HEK293 (cell line): ENCODE results near the gene ZDHHC3.

ENCODE experiments used
- CTCF ChIA-PET: fragments of 350-600 bp; formaldehyde crosslinking; extraction: SDS; loops from one replicate; lab custom pipeline; 2021; ENCODE audit warnings: antibody characterized with exemption; lab: Yijun Ruan, JAX
- POLR2A ChIA-PET: fragments of 300-600 bp; formaldehyde crosslinking; extraction: SDS; loops from one replicate; lab custom pipeline; 2020; ENCODE audit warnings: antibody characterized with exemption, inconsistent platforms; lab: Yijun Ruan, JAX
- H3K27ac ChIP-seq: fragments of 200-500 bp; sonication (Bioruptor generic); 2 replicates; pipeline ENCODE4 v1.5.1; 2014; ENCODE audit warnings: low read depth, low read length, control low read depth, inconsistent platforms; ENCODE audit errors: extremely low read depth
- H3K36me3 ChIP-seq, 2 experiments: fragments of 200-500 bp in 1 of 2; sonication (Bioruptor generic) in 1 of 2; 1 replicate in 1 of 2; 2 replicates in 1 of 2; pipeline ENCODE4 v1.5.1; 2014 to 2017; ENCODE audit warnings: inconsistent platforms in 2 of 2, low read length in 2 of 2; ENCODE audit not compliant: control insufficient read depth in 2 of 2, insufficient read depth in 1 of 2
- H3K4me1 ChIP-seq: fragments of 200-500 bp; sonication (Bioruptor generic); 2 replicates; pipeline ENCODE4 v1.5.1; 2014; ENCODE audit warnings: mild to moderate bottlenecking, low read length, inconsistent platforms; ENCODE audit not compliant: control insufficient read depth, insufficient read depth
- H3K4me3 ChIP-seq: 2 replicates; pipeline ENCODE4 v1.5.1; 2011; ENCODE audit warnings: low read depth, mild to moderate bottlenecking, control low read depth, low read length, moderate library complexity
- H3K9me3 ChIP-seq: fragments of 200-500 bp; sonication (Bioruptor generic); 2 replicates; pipeline ENCODE4 v1.5.1; 2014; ENCODE audit warnings: low read depth, low read length, inconsistent platforms; ENCODE audit not compliant: control insufficient read depth, insufficient read depth
- HOXD13 ChIP-seq: sonication (generic); formaldehyde crosslinking; IDR thresholded peaks from 2 replicates; pipeline ENCODE4 v1.8.0; 2022; ENCODE audit warnings: missing genetic modification reagents, borderline replicate concordance
- SALL2 ChIP-seq: fragments of 450-650 bp; formaldehyde crosslinking; IDR thresholded peaks from 2 replicates; pipeline ENCODE4 v1.5.0; 2017; ENCODE audit warnings: missing biosample characterization, mild to moderate bottlenecking, missing genetic modification characterization, borderline replicate concordance
- TRIM28 ChIP-seq: IDR thresholded peaks from 2 replicates; pipeline ENCODE4 v1.6.1; 2011; ENCODE audit warnings: low read length, control low read depth, borderline replicate concordance
- ZNF112 ChIP-seq: fragments of 450-650 bp; formaldehyde crosslinking; IDR thresholded peaks from 2 replicates; pipeline ENCODE4 v1.5.0; 2017; ENCODE audit warnings: missing biosample characterization, missing genetic modification characterization
- ZNF169 ChIP-seq: fragments of 450-650 bp; formaldehyde crosslinking; IDR thresholded peaks from 2 replicates; pipeline ENCODE4 v1.5.1; 2016; ENCODE audit warnings: missing biosample characterization, missing genetic modification characterization
- ZNF202 ChIP-seq: fragments of 450-650 bp; formaldehyde crosslinking; IDR thresholded peaks from 2 replicates; pipeline ENCODE4 v1.5.1; 2016; ENCODE audit warnings: missing biosample characterization, missing genetic modification characterization, borderline replicate concordance
- ZNF211 ChIP-seq: fragments of 450-650 bp; formaldehyde crosslinking; IDR thresholded peaks from 2 replicates; pipeline ENCODE4 v1.5.1; 2016; ENCODE audit warnings: low read depth, missing biosample characterization, missing genetic modification characterization
- ZNF23 ChIP-seq: fragments of 450-650 bp; formaldehyde crosslinking; IDR thresholded peaks from 2 replicates; pipeline ENCODE4 v1.5.1; 2016; ENCODE audit warnings: missing biosample characterization, missing genetic modification characterization, borderline replicate concordance
- ZNF239 ChIP-seq: fragments of 450-650 bp; formaldehyde crosslinking; IDR thresholded peaks from 2 replicates; pipeline ENCODE4 v1.5.1; 2016; ENCODE audit warnings: missing biosample characterization, missing genetic modification characterization
- ZNF292 ChIP-seq: fragments of 450-650 bp; formaldehyde crosslinking; IDR thresholded peaks from 2 replicates; pipeline ENCODE4 v1.5.1; 2016; ENCODE audit warnings: low read depth, missing biosample characterization, missing genetic modification characterization, borderline replicate concordance
- ZNF391 ChIP-seq: fragments of 450-650 bp; formaldehyde crosslinking; IDR thresholded peaks from 2 replicates; pipeline ENCODE4 v1.5.1; 2016; ENCODE audit warnings: low read depth, missing biosample characterization, missing genetic modification characterization, borderline replicate concordance
- ZNF626 ChIP-seq: fragments of 450-650 bp; sonication (Bioruptor Pico); formaldehyde crosslinking; IDR thresholded peaks from 2 replicates; pipeline ENCODE4 v1.5.1; 2018; ENCODE audit warnings: missing biosample characterization, missing genetic modification characterization, inconsistent platforms
- TF ChIP-seq, protein P1 (sequence below): fragments of 450-650 bp; formaldehyde crosslinking; IDR thresholded peaks from 2 replicates; pipeline ENCODE4 v1.5.1; 2016; ENCODE audit warnings: missing biosample characterization, missing genetic modification characterization, borderline replicate concordance
- TF ChIP-seq, protein P2 (sequence below): sonication (generic); formaldehyde crosslinking; IDR thresholded peaks from 2 replicates; pipeline ENCODE4 v1.8.1; 2022; ENCODE audit warnings: mild to moderate bottlenecking, moderate library complexity, missing genetic modification reagents
- TF ChIP-seq, protein P3 (sequence below): fragments of 450-650 bp; formaldehyde crosslinking; IDR thresholded peaks from 2 replicates; pipeline ENCODE4 v1.5.1; 2017; ENCODE audit warnings: missing biosample characterization, mild to moderate bottlenecking, missing genetic modification characterization, moderate library complexity
- TF ChIP-seq, protein P4 (sequence below): fragments of 450-650 bp; formaldehyde crosslinking; IDR thresholded peaks from 2 replicates; pipeline ENCODE4 v1.5.1; 2016; ENCODE audit warnings: missing biosample characterization, missing genetic modification characterization
- TF ChIP-seq, protein P5 (sequence below): fragments of 450-650 bp; formaldehyde crosslinking; IDR thresholded peaks from 2 replicates; pipeline ENCODE4 v1.5.1; 2016; ENCODE audit warnings: missing biosample characterization, missing genetic modification characterization

The ZDHHC3 gene

DNA sequence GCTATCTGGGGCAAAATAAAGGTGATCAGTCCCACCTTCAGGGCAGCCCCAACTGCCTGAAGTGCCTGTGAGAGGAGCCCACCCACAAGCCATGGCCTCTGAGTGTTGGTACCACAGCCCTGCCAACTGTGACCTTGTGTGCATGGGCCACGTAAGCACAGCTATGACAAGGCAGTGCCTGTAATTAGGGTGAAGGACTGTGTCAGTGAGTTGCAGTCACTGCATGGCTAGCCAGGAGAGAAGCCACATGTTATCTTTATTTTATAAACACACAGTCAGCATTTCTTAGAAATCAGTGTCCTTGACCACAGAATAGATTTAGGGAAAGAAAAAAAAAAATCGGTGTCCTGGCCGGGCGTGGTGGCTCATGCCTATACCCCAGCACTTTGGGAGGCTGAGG, 24.8 kb upstream of the ZDHHC3 start (continued):
- TF ChIP-seq ZNF202 = no peak
- no peak for TF ChIP-seq ZNF292 (tag by site-specific recombination)

DNA sequence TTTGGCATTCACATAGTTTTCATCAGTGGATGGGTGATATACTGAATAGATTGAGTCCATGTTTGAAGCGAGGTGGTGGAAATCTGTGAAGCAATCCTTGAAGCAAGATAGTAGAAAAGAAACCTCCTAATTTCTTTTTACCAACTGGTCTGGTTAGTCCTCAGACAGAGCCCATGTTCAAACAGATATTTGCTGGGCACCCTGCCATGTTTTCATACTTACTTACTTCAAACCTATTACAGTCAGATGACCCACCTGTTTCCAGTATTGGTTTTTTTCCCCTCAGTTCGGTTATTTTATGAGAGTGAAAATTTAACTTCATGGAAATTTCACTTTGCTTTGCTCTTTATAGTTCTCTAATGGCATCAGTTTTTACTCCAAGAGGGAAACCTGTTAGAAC, 23.8 kb upstream of the ZDHHC3 start:
- Histone ChIP-seq H3K4me3 (no peak overlapping the region), H3K36me3 (peaks cover 0 to 76% of the 10 kb centered on the region in 2 experiments; a peak in 1 of 3 replicates), H3K4me1 (peaks cover 11% of the 10 kb centered on the region), H3K27ac (no peak overlapping the region), H3K9me3 (no peaks in the 10 kb centered on the region)
- TF ChIP-seq, protein P1, sequence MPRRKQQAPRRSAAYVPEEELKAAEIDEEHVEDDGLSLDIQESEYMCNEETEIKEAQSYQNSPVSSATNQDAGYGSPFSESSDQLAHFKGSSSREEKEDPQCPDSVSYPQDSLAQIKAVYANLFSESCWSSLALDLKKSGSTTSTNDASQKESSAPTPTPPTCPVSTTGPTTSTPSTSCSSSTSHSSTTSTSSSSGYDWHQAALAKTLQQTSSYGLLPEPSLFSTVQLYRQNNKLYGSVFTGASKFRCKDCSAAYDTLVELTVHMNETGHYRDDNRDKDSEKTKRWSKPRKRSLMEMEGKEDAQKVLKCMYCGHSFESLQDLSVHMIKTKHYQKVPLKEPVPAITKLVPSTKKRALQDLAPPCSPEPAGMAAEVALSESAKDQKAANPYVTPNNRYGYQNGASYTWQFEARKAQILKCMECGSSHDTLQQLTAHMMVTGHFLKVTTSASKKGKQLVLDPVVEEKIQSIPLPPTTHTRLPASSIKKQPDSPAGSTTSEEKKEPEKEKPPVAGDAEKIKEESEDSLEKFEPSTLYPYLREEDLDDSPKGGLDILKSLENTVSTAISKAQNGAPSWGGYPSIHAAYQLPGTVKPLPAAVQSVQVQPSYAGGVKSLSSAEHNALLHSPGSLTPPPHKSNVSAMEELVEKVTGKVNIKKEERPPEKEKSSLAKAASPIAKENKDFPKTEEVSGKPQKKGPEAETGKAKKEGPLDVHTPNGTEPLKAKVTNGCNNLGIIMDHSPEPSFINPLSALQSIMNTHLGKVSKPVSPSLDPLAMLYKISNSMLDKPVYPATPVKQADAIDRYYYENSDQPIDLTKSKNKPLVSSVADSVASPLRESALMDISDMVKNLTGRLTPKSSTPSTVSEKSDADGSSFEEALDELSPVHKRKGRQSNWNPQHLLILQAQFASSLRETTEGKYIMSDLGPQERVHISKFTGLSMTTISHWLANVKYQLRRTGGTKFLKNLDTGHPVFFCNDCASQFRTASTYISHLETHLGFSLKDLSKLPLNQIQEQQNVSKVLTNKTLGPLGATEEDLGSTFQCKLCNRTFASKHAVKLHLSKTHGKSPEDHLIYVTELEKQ (tag by site-specific recombination) = no peak
- TF ChIP-seq TRIM28 (no peak), ZNF23 (no peak), ZNF391 (tag by site-specific recombination) (no peak), ZNF626 (no peak), ZNF202 (no peak), ZNF239 (tag by site-specific recombination) (no peak), ZNF211 (tag by site-specific recombination) (no peak), HOXD13 (CRISPR knock-in tag) (no peak), SALL2 (no peak), ZNF112 (tag by site-specific recombination) (no peak), ZNF169 (no peak)
- TF ChIP-seq, protein P2, sequence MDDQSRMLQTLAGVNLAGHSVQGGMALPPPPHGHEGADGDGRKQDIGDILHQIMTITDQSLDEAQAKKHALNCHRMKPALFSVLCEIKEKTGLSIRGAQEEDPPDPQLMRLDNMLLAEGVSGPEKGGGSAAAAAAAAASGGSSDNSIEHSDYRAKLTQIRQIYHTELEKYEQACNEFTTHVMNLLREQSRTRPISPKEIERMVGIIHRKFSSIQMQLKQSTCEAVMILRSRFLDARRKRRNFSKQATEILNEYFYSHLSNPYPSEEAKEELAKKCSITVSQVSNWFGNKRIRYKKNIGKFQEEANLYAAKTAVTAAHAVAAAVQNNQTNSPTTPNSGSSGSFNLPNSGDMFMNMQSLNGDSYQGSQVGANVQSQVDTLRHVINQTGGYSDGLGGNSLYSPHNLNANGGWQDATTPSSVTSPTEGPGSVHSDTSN = no peak
- TF ChIP-seq, protein P3, sequence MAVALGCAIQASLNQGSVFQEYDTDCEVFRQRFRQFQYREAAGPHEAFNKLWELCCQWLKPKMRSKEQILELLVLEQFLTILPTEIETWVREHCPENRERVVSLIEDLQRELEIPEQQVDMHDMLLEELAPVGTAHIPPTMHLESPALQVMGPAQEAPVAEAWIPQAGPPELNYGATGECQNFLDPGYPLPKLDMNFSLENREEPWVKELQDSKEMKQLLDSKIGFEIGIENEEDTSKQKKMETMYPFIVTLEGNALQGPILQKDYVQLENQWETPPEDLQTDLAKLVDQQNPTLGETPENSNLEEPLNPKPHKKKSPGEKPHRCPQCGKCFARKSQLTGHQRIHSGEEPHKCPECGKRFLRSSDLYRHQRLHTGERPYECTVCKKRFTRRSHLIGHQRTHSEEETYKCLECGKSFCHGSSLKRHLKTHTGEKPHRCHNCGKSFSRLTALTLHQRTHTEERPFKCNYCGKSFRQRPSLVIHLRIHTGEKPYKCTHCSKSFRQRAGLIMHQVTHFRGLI (tag by site-specific recombination) = no peak
- TF ChIP-seq, protein P4, sequence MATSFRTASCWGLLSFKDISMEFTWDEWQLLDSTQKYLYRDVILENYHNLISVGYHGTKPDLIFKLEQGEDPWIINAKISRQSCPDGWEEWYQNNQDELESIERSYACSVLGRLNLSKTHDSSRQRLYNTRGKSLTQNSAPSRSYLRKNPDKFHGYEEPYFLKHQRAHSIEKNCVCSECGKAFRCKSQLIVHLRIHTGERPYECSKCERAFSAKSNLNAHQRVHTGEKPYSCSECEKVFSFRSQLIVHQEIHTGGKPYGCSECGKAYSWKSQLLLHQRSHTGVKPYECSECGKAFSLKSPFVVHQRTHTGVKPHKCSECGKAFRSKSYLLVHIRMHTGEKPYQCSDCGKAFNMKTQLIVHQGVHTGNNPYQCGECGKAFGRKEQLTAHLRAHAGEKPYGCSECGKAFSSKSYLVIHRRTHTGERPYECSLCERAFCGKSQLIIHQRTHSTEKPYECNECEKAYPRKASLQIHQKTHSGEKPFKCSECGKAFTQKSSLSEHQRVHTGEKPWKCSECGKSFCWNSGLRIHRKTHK (tag by site-specific recombination) = no peak
- TF ChIP-seq, protein P5, sequence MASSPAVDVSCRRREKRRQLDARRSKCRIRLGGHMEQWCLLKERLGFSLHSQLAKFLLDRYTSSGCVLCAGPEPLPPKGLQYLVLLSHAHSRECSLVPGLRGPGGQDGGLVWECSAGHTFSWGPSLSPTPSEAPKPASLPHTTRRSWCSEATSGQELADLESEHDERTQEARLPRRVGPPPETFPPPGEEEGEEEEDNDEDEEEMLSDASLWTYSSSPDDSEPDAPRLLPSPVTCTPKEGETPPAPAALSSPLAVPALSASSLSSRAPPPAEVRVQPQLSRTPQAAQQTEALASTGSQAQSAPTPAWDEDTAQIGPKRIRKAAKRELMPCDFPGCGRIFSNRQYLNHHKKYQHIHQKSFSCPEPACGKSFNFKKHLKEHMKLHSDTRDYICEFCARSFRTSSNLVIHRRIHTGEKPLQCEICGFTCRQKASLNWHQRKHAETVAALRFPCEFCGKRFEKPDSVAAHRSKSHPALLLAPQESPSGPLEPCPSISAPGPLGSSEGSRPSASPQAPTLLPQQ (tag by site-specific recombination) = no peak
- ChIA-PET POLR2A (no interaction called here), CTCF (no interaction called here)
